ENCODE data around the gene IFITM1. TPM values are rescaled to one million over a fixed set of nuclear protein-coding genes. Genes with fewer than 3 reads are reported as not detected.

The IFITM1 gene
- total and polyA plus RNA-seq, 9 of the 15 experiments (the other 6 are each of a cell fraction or from before 2014, with no cell fraction given), result 691 to 5,579 (median 974) TPM

- DNase-seq (ENCODE audit: extremely low read depth in 1 of 4, low spot score in 3 of 4) (no peak), FAIRE-seq (no peak), ATAC-seq (peak; percentile 3)
- POLR2A ChIA-PET, result interaction anchor here (0.7 to 2.1 kb wide), 3 partner anchors 11 to 17 kb away, joined by 3 to 9 read pairs (median 7); no protein-coding TSS in a partner anchor
- H3K79me2 ChIP-seq (ENCODE audit: control insufficient read depth, insufficient read depth, low read length), result peaks cover 80% of the 10 kb centered on the region
- H3K27ac ChIP-seq (ENCODE audit: extremely low read depth, low read depth, low read length), result peak overlapping the region; percentile 87
- CTCF ChIA-PET (ENCODE audit: low intra/inter-chr PET ratio), result no interaction called here
- no peaks in the 10 kb centered on the region for H3K9me3 ChIP-seq (replicated peaks; ENCODE audit: control insufficient read depth, insufficient read depth, low read depth, low read length)
- H3K27me3 ChIP-seq (ENCODE audit: control insufficient read depth in 2 of 2, insufficient read depth in 2 of 2, low read length in 2 of 2), result no peaks in the 10 kb centered on the region
- peaks cover 32% of the 10 kb centered on the region; the same call in 1 of the 3 replicates for H3K36me3 ChIP-seq (ENCODE audit: control insufficient read depth, insufficient read depth, low read length)
- TSS peak; percentile 40 for BruUV-seq (replicated peaks)
- H4K20me1 ChIP-seq (replicated peaks; ENCODE audit: control insufficient read depth, insufficient read depth, low read length), result peaks cover 5% of the 10 kb centered on the region; the same call in 1 of the 2 replicates
- H3K4me3 ChIP-seq, result peak overlapping the region; percentile 69
- peak overlapping the region; percentile 82 to 98 for H3K9ac ChIP-seq (ENCODE audit: insufficient read depth in 1 of 2, low read depth in 2 of 2, low read length in 2 of 2)
- peaks cover 33 to 43% of the 10 kb centered on the region in 2 experiments for H3K4me1 ChIP-seq (replicated peaks in 1 of 2; ENCODE audit: control insufficient read depth in 2 of 2, insufficient read depth in 2 of 2, low read length in 2 of 2)
- 4% methylated on average over 8 of the region's 8 CpGs for WGBS (ENCODE audit: insufficient coverage, low coverage, missing lambda C conversion rate)
- in situ Hi-C loops (cut with MboI), result loop anchor here (5.0 kb wide), 1 partner anchor 39 kb away; no protein-coding TSS in a partner anchor
- no peaks in the 10 kb centered on the region for H3K9me1 ChIP-seq (ENCODE audit: control insufficient read depth, insufficient read depth, low read length)
- H2AFZ ChIP-seq (ENCODE audit: low read depth, low read length), result peak overlapping the region; percentile 60
- intact Hi-C loops (cut with micrococcal nuclease), result loop anchor here (5.0 kb wide), 1 partner anchor 46 kb away; no protein-coding TSS in a partner anchor
- peak overlapping the region; percentile 95 for H3K4me2 ChIP-seq (ENCODE audit: insufficient read depth, low read length)
- TF ChIP-seq TBL1XR1 (IDR thresholded peaks at IDR 0.05; ENCODE audit: low read length in 2 of 2) (no peak), ZBTB8A (IDR thresholded peaks at IDR 0.05; ENCODE audit: partially characterized antibody) (no peak), CREB1 (IDR thresholded peaks at IDR 0.05) (no peak), CREB1 (CRISPR knock-in tag; IDR thresholded peaks at IDR 0.05) (no peak), CSDE1 (IDR thresholded peaks at IDR 0.05) (no peak), ARID2 (IDR thresholded peaks at IDR 0.05) (no peak), SAFB (IDR thresholded peaks at IDR 0.05; ENCODE audit: borderline replicate concordance, low read depth, low read length) (no peak), IRF2 (CRISPR knock-in tag; IDR thresholded peaks at IDR 0.05) (no peak), ZNF511 (CRISPR knock-in tag; IDR thresholded peaks at IDR 0.05) (0 out of 2 replicates have a peak, but pooled peaks have one; percentile 23), GTF2A2 (tag; IDR thresholded peaks at IDR 0.05) (0 out of 2 replicates have a peak, but pooled peaks have one; percentile 18), PPARD (CRISPR knock-in tag; IDR thresholded peaks at IDR 0.05) (no peak), THRA (IDR thresholded peaks at IDR 0.05) (no peak), STAT5A (IDR thresholded peaks at IDR 0.05; ENCODE audit: borderline replicate concordance, low read length) (no peak), ZNF165 (CRISPR knock-in tag; IDR thresholded peaks at IDR 0.05; ENCODE audit: borderline replicate concordance) (0 out of 2 replicates have a peak, but pooled peaks have one; percentile 65), SNIP1 (IDR thresholded peaks at IDR 0.05; ENCODE audit: low read depth) (no peak), E2F5 (CRISPR knock-in tag; IDR thresholded peaks at IDR 0.05) (no peak), NFRKB (IDR thresholded peaks at IDR 0.05; ENCODE audit: low read depth) (peak; percentile 11; the same call in 1 of the 2 replicates), HBP1 (CRISPR knock-in tag; IDR thresholded peaks at IDR 0.05) (no peak), HOXB6 (CRISPR knock-in tag; IDR thresholded peaks at IDR 0.05; ENCODE audit: borderline replicate concordance) (no peak)
Observed at GRCh38 chr11:313304-313786, 495 bp upstream of the IFITM1 start.

All from K562 (cell line).